Kidney epithelial cell (primary cell): ENCODE results near the gene LCMT1. TPM values are rescaled to one million over a fixed set of nuclear protein-coding genes. Genes with fewer than 3 reads are reported as not detected.

ENCODE experiments used
- DNase-seq: peaks from one replicate; pipeline ENCODE4 v3.0.0-alpha.2; 2010; ENCODE audit warnings: low read depth
- H3K27me3 ChIP-seq: 2 replicates; pipeline ENCODE4 v1.6.0; 2011; ENCODE audit warnings: low read length; ENCODE audit not compliant: control insufficient read depth, insufficient read depth
- H3K36me3 ChIP-seq: 2 replicates; pipeline ENCODE4 v1.5.1; 2011; ENCODE audit warnings: low read length; ENCODE audit not compliant: control insufficient read depth, insufficient read depth
- H3K4me3 ChIP-seq: 2 replicates; pipeline ENCODE4 v1.5.1; 2011; ENCODE audit warnings: low read depth, mild to moderate bottlenecking, control low read depth, low read length
- CTCF ChIP-seq: IDR thresholded peaks from 2 replicates; pipeline ENCODE4 v1.5.1; 2011; ENCODE audit warnings: mild to moderate bottlenecking, moderate library complexity, low read length, control low read depth, inconsistent platforms; ENCODE audit not compliant: insufficient read depth, poor library complexity, severe bottlenecking
- total RNA-seq: library from RNA; depleted of rRNA; stranded (reverse); fragments of >200 nt; gene quantifications from 2 replicates; pipeline ENCODE4 v1.2.3, GENCODE V29; 2015

LCMT1 gene
- total RNA-seq, 1 donor from 2014 or later, result 55.2 TPM

GRCh38 chr16:25192096-25192495 is 80.6 kb downstream of the LCMT1 start:
- DNase-seq, result peak; percentile 21
- no peak for TF ChIP-seq CTCF
- Histone ChIP-seq H3K4me3 (no peak overlapping the region), H3K27me3 (no peaks in the 10 kb centered on the region), H3K36me3 (no peaks in the 10 kb centered on the region)

- no peak for TF ChIP-seq CTCF
- Histone ChIP-seq H3K4me3 (no peak overlapping the region), H3K27me3 (no peaks in the 10 kb centered on the region), H3K36me3 (no peaks in the 10 kb centered on the region)
- DNase-seq, result no peak
Measured at GRCh38 chr16:25194273-25194878, 82.8 kb downstream of the LCMT1 start.

GRCh38 chr16:25198021-25198420 is 86.5 kb downstream of the LCMT1 start:
- no peaks in the 10 kb centered on the region for H3K36me3 ChIP-seq
- H3K4me3 ChIP-seq, result no peak overlapping the region
- DNase-seq, result no peak
- H3K27me3 ChIP-seq, result no peaks in the 10 kb centered on the region
- no peak for TF ChIP-seq CTCF

- Histone ChIP-seq H3K27me3 (no peaks in the 10 kb centered on the region), H3K36me3 (no peaks in the 10 kb centered on the region), H3K4me3 (no peak overlapping the region)
- no peak for TF ChIP-seq CTCF
- DNase-seq, result no peak
Measured at GRCh38 chr16:25199457-25199856, 87.9 kb downstream of the LCMT1 start.

GRCh38 chr16:25210758-25211157 is 99.2 kb downstream of the LCMT1 start:
- no peak for TF ChIP-seq CTCF
- H3K4me3 ChIP-seq, result no peak overlapping the region
- peak; percentile 55 for DNase-seq
- H3K36me3 ChIP-seq, result no peaks in the 10 kb centered on the region
- H3K27me3 ChIP-seq, result no peaks in the 10 kb centered on the region

- no peak for DNase-seq
- no peak for TF ChIP-seq CTCF
Measured at GRCh38 chr16:25212636-25213035, 101.1 kb downstream of the LCMT1 start.

More at GRCh38 chr16:25212636-25213035, 101.1 kb downstream of the LCMT1 start:
- Histone ChIP-seq H3K4me3 (no peak overlapping the region), H3K27me3 (peaks cover 4% of the 10 kb centered on the region), H3K36me3 (no peaks in the 10 kb centered on the region)
